ENCODE data around the gene AKT1S1. TPM values are rescaled to one million over a fixed set of nuclear protein-coding genes. Genes with fewer than 3 reads are reported as not detected.

AKT1S1 gene
- total and polyA plus RNA-seq, 2 donors (not counting 3 experiments of a cell fraction or from before 2014, with no cell fraction given), result 64.2 to 68.3 TPM

GRCh38 chr19:49876422-49877019 lies 634 bp downstream of the AKT1S1 start:
- TF ChIP-seq MAX (IDR thresholded peaks at IDR 0.05; ENCODE audit: insufficient read depth, insufficient read length), result no peak
- TF ChIP-seq POLR2AphosphoS5 (IDR thresholded peaks at IDR 0.05; ENCODE audit: insufficient read depth, low read depth, low read length), result peak; percentile 22
- no peak for TF ChIP-seq JUN (IDR thresholded peaks at IDR 0.05; ENCODE audit: borderline replicate concordance, insufficient read depth, insufficient read length, low read depth)
- peak; percentile 56 for TF ChIP-seq MYC (IDR thresholded peaks at IDR 0.05; ENCODE audit: low read depth, low read length)
- peak; percentile 15 for TF ChIP-seq POLR2A (IDR thresholded peaks at IDR 0.05; ENCODE audit: low read depth, low read length)
- H3K9ac ChIP-seq (replicated peaks; ENCODE audit: extremely low read depth, insufficient read depth, low read length), result peak overlapping the region; percentile 91
- peak overlapping the region; percentile 81 for H3K4me2 ChIP-seq (ENCODE audit: insufficient read depth, low read length)
- H3K79me2 ChIP-seq (ENCODE audit: control insufficient read depth, insufficient read depth, low read length), result peaks cover 18% of the 10 kb centered on the region
- DNase-seq (ENCODE audit: low read depth, low spot score), result peak; percentile 99
- H4K20me1 ChIP-seq (replicated peaks; ENCODE audit: control insufficient read depth, extremely low read depth, insufficient read depth, low read length), result no peaks in the 10 kb centered on the region
- ChIA-PET CTCF (interaction anchor here (1.6 kb wide), 1 partner anchor 9 kb away, joined by 4 read pairs; the partner anchor contains the start of gene PNKP), POLR2A (interaction anchor here (0.7 to 0.9 kb wide), 4 partner anchors 7 to 53 kb away, joined by 3 to 6 read pairs (median 4); partner anchors contain the start of gene NUP62)
- BruUV-seq (replicated peaks), result no TSS peak
- H3K9me3 ChIP-seq (replicated peaks; ENCODE audit: control insufficient read depth, insufficient read depth, low read length), result no peaks in the 10 kb centered on the region
- H3K27me3 ChIP-seq (ENCODE audit: control insufficient read depth in 2 of 2, insufficient read depth in 2 of 2, low read length in 2 of 2), result no peaks in the 10 kb centered on the region
- FAIRE-seq, result no peak
- peak overlapping the region; percentile 38 to 81 (median 70) for H3K4me3 ChIP-seq (replicated peaks in 1 of 3; ENCODE audit: insufficient read depth in 1 of 3, low read depth in 1 of 3, low read length in 3 of 3)
- H2AFZ ChIP-seq (ENCODE audit: low read depth, low read length), result peak overlapping the region; percentile 39
- H3K9me1 ChIP-seq (replicated peaks; ENCODE audit: control insufficient read depth, extremely low read depth, insufficient read depth, low read length), result no peaks in the 10 kb centered on the region
- peaks cover 3 to 19% of the 10 kb centered on the region in 2 experiments for H3K36me3 ChIP-seq (ENCODE audit: control insufficient read depth in 2 of 2, extremely low read depth in 1 of 2, insufficient read depth in 2 of 2, low read length in 2 of 2)
- dilution Hi-C loops (cut with MboI; ENCODE audit: extremely low pct_ligation_motif_present, low sequenced_read_pairs), result no loop called here
- peak overlapping the region; percentile 84 for H3K27ac ChIP-seq (ENCODE audit: insufficient read depth, low read depth, low read length)
- intact Hi-C loops (cut with micrococcal nuclease), result loop anchor here (1.0 to 5.0 kb wide), 8 partner anchors 7 to 508 kb away; partner anchors contain the start of genes ALDH16A1, ATF5, FUZ and NUP62
- H3K4me1 ChIP-seq (ENCODE audit: control insufficient read depth, extremely low read depth, insufficient read depth, low read length), result peaks cover 14% of the 10 kb centered on the region

- Histone ChIP-seq H4K20me1 (replicated peaks; ENCODE audit: control insufficient read depth, extremely low read depth, insufficient read depth, low read length) (no peaks in the 10 kb centered on the region), H3K4me3 (replicated peaks in 1 of 3; ENCODE audit: insufficient read depth in 1 of 3, low read depth in 1 of 3, low read length in 3 of 3) (peak overlapping the region; percentile 38 to 81 (median 70)), H3K27ac (ENCODE audit: insufficient read depth, low read depth, low read length) (peak overlapping the region; percentile 84), H3K27me3 (ENCODE audit: control insufficient read depth in 2 of 2, insufficient read depth in 2 of 2, low read length in 2 of 2) (no peaks in the 10 kb centered on the region), H3K9me1 (replicated peaks; ENCODE audit: control insufficient read depth, extremely low read depth, insufficient read depth, low read length) (no peaks in the 10 kb centered on the region), H3K4me1 (ENCODE audit: control insufficient read depth, extremely low read depth, insufficient read depth, low read length) (peaks cover 14% of the 10 kb centered on the region), H3K9me3 (replicated peaks; ENCODE audit: control insufficient read depth, insufficient read depth, low read length) (no peaks in the 10 kb centered on the region), H3K36me3 (ENCODE audit: control insufficient read depth in 2 of 2, extremely low read depth in 1 of 2, insufficient read depth in 2 of 2, low read length in 2 of 2) (peaks cover 1 to 18% of the 10 kb centered on the region in 2 experiments), H2AFZ (ENCODE audit: low read depth, low read length) (peak overlapping the region; percentile 39), H3K79me2 (ENCODE audit: control insufficient read depth, insufficient read depth, low read length) (peaks cover 18% of the 10 kb centered on the region), H3K9ac (replicated peaks; ENCODE audit: extremely low read depth, insufficient read depth, low read length) (peak overlapping the region; percentile 91), H3K4me2 (ENCODE audit: insufficient read depth, low read length) (peak overlapping the region; percentile 81)
- CTCF ChIA-PET, result interaction anchor here (1.6 kb wide), 1 partner anchor 8 kb away, joined by 4 read pairs; the partner anchor contains the start of gene PNKP
- intact Hi-C loops (cut with micrococcal nuclease) (loop anchor here (1.0 to 5.0 kb wide), 4 partner anchors 63 to 424 kb away; partner anchors contain the start of genes ALDH16A1, FUZ, PIH1D1 and RRAS), dilution Hi-C loops (cut with MboI; ENCODE audit: extremely low pct_ligation_motif_present, low sequenced_read_pairs) (no loop called here)
- FAIRE-seq, result peak; percentile 76
- POLR2A ChIA-PET, result interaction anchor here (0.9 kb wide), 1 partner anchor 54 kb away, joined by 6 read pairs; the partner anchor contains the start of gene NUP62
- DNase-seq (ENCODE audit: low read depth, low spot score), result peak; percentile 72
- no TSS peak for BruUV-seq (replicated peaks)
- peak; percentile 70 for TF ChIP-seq POLR2A (IDR thresholded peaks at IDR 0.05; ENCODE audit: low read depth, low read length)
- TF ChIP-seq EZH2 (IDR thresholded peaks at IDR 0.05; ENCODE audit: borderline replicate concordance, low read depth, low read length, severe bottlenecking), result no peak
- peak; percentile 64 for TF ChIP-seq POLR2AphosphoS5 (IDR thresholded peaks at IDR 0.05; ENCODE audit: insufficient read depth, low read depth, low read length)
Observed at GRCh38 chr19:49875857-49876421, 1.2 kb downstream of the AKT1S1 start.

All from endothelial cell of umbilical vein (primary cell).